Tibial nerve (tissue), 4 donors: ENCODE results near the gene GOLGB1. TPM values are rescaled to one million over a fixed set of nuclear protein-coding genes. Genes with fewer than 3 reads are reported as not detected.

ENCODE experiments used
- DNase-seq, 2 donors: peaks; one replicate each; pipeline ENCODE4 v3.0.0-alpha.2; 2019; ENCODE audit warnings: low spot score in 2 of 2
- H3K27ac ChIP-seq, 4 donors: fragments of 200-600 bp; sonication (generic) in 3 of 4; one replicate each; pipeline ENCODE4 v1.5.1; 2017 to 2019; ENCODE audit warnings: mild to moderate bottlenecking in 1 of 4
- H3K27me3 ChIP-seq, 2 donors: fragments of 200-600 bp; sonication (generic) in 1 of 2; one replicate each; pipeline versions ENCODE4 v1.5.1 to v1.6.0; 2017 to 2019
- H3K36me3 ChIP-seq, 3 donors: fragments of 200-600 bp; sonication (generic); one replicate each; pipeline ENCODE4 v1.5.1; 2018 to 2019
- H3K4me1 ChIP-seq, 4 donors: fragments of 200-600 bp; sonication (generic) in 3 of 4; one replicate each; pipeline ENCODE4 v1.5.1; 2017 to 2019
- H3K4me3 ChIP-seq, 4 donors: fragments of 200-600 bp; sonication (generic) in 3 of 4; one replicate each; pipeline ENCODE4 v1.5.1; 2017 to 2019; ENCODE audit warnings: mild to moderate bottlenecking in 1 of 4, moderate library complexity in 1 of 4
- H3K9me3 ChIP-seq, 4 donors: fragments of 200-600 bp; sonication (generic) in 3 of 4; one replicate each; pipeline ENCODE4 v1.5.1; 2017 to 2019
- CTCF ChIP-seq, 5 experiments: fragments of 200-600 bp in 3 of 5; fragments of 450-650 bp in 2 of 5; sonication (generic) in 3 of 5; IDR thresholded peaks; one replicate each; pipeline ENCODE4 v1.5.1; 2016 to 2019; ENCODE audit warnings: antibody characterized with exemption in 5 of 5, mild to moderate bottlenecking in 3 of 5, moderate library complexity in 2 of 5
- EP300 ChIP-seq, 2 donors: sonication (generic); formaldehyde crosslinking; IDR thresholded peaks; one replicate each; pipeline ENCODE4 v1.6.1; 2017; ENCODE audit warnings: antibody characterized with exemption in 2 of 2, mild to moderate bottlenecking in 1 of 2
- POLR2A ChIP-seq, 2 donors: fragments of 450-650 bp; IDR thresholded peaks; one replicate each; pipeline ENCODE4 v1.6.1; 2017; ENCODE audit warnings: antibody characterized with exemption in 2 of 2, mild to moderate bottlenecking in 2 of 2, moderate library complexity in 2 of 2
- WGBS, 2 donors: methylation state at CpG; one replicate each; pipeline ENCODE4 v1.1.5; 2018; 5-methylcytosine and 5-hydroxymethylcytosine counted together
- total RNA-seq, 4 donors: library from RNA; depleted of rRNA; stranded (reverse); fragments of >200 nt; gene quantifications; one replicate each; pipeline ENCODE4 v1.1.0, GENCODE V29; 2016

The GOLGB1 gene
- total RNA-seq, 4 donors from 2014 or later: 54.0 to 70.6 (median 60.1) TPM

- Histone ChIP-seq H3K9me3 (no peaks in the 10 kb centered on the region), H3K4me3 (no peak overlapping the region), H3K4me1 (no peaks in the 10 kb centered on the region), H3K27me3 (no peaks in the 10 kb centered on the region), H3K27ac (no peak overlapping the region), H3K36me3 (peaks cover 0 to 98% (median 17%) of the 10 kb centered on the region in 3 donors)
- 86 to 92% methylated on average over 5 of the region's 5 CpGs for WGBS, 2 donors
- TF ChIP-seq POLR2A (IDR thresholded peaks at IDR 0.05) (no peak), CTCF (IDR thresholded peaks at IDR 0.05) (no peak), EP300 (IDR thresholded peaks at IDR 0.05) (no peak)
- no peak for DNase-seq
Observed at GRCh38 chr3:121719423-121719822, 30.1 kb downstream of the GOLGB1 start.

DNA sequence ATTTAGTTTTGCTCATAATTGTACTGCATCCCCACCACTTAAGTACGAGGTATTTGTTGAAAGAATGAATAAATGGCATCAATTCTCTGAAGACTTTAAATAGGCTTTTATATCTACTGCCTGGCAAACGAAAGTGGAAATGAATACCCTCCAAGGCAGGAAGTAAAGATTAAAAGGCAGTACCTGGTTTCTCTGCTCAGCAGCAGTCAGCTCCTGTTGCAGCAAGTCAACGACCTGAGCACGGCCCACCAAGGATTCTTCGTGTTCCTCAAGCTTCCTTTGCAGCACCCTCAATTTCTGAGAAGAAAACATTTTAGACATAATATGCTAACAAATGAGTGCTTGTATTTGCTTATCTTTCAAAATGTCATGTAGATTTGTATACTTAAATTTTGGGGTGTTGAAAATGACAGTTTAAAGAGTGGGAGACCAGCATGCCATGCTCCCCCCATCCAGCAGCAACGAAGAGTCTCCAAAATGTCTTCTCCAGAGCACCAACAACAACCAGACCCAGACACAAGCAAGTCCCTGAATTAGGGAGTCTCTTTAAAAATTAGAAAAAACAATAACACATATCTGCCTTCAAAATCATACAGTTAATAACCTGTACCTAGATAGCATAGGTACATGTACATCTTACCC lies 31.2 kb downstream of the GOLGB1 start:
- DNase-seq: no peak
- Histone ChIP-seq H3K9me3 (no peaks in the 10 kb centered on the region), H3K27ac (no peak overlapping the region), H3K36me3 (peaks cover 0 to 98% (median 13%) of the 10 kb centered on the region in 3 donors), H3K27me3 (no peaks in the 10 kb centered on the region), H3K4me3 (no peak overlapping the region), H3K4me1 (no peaks in the 10 kb centered on the region)
- WGBS, 2 donors: 76 to 88% methylated on average over 6 of the region's 6 CpGs
- TF ChIP-seq POLR2A (IDR thresholded peaks at IDR 0.05) (no peak), EP300 (IDR thresholded peaks at IDR 0.05) (no peak), CTCF (IDR thresholded peaks at IDR 0.05) (no peak)

DNA sequence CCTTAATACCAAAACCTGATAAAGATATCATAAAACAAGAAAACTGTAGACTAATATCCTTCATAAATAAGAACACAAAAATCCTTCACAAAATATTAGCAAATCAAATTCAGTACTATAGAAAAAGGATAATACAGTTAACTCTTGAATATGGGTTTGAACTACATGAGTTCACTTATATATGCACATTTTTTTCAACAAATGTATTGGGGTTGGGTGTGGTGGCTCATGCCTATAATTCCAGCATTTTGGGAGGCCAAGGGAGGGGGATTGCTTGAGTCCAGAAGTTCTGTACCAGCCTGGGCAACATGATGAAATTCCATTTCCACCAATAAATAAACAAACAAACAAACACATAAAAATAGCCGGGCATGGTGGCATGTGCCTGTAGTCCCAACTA lies 39.2 kb downstream of the GOLGB1 start:
- H3K4me3 ChIP-seq: no peak overlapping the region
- no peaks in the 10 kb centered on the region for H3K27me3 ChIP-seq
- H3K9me3 ChIP-seq: no peaks in the 10 kb centered on the region
- H3K36me3 ChIP-seq: peaks cover 0 to 83% (median 0%) of the 10 kb centered on the region in 3 donors
- no peak overlapping the region for H3K27ac ChIP-seq
- no peak for DNase-seq
- WGBS, 2 donors: 95 to 100% methylated on average over 1 of the region's 1 CpG
- H3K4me1 ChIP-seq: no peaks in the 10 kb centered on the region
- TF ChIP-seq CTCF (IDR thresholded peaks at IDR 0.05) (no peak), POLR2A (IDR thresholded peaks at IDR 0.05) (no peak), EP300 (IDR thresholded peaks at IDR 0.05) (no peak)

- H3K27me3 ChIP-seq: no peaks in the 10 kb centered on the region
- no peak overlapping the region for H3K4me3 ChIP-seq
- peaks cover 0 to 10% (median 0%) of the 10 kb centered on the region in 4 donors for H3K9me3 ChIP-seq
- H3K27ac ChIP-seq: no peak overlapping the region
- DNase-seq: no peak
- H3K4me1 ChIP-seq: no peaks in the 10 kb centered on the region
- H3K36me3 ChIP-seq: peaks cover 0 to 81% (median 0%) of the 10 kb centered on the region in 3 donors
- no peak for TF ChIP-seq POLR2A (IDR thresholded peaks at IDR 0.05)
- TF ChIP-seq CTCF (IDR thresholded peaks at IDR 0.05): no peak
- TF ChIP-seq EP300 (IDR thresholded peaks at IDR 0.05): no peak
- WGBS, 2 donors: 97 to 99% methylated on average over 2 of the region's 2 CpGs
Observed at GRCh38 chr3:121707531-121708273, 41.8 kb downstream of the GOLGB1 start.

- TF ChIP-seq CTCF (IDR thresholded peaks at IDR 0.05) (no peak), EP300 (IDR thresholded peaks at IDR 0.05) (no peak), POLR2A (IDR thresholded peaks at IDR 0.05) (no peak)
- Histone ChIP-seq H3K27me3 (no peaks in the 10 kb centered on the region), H3K9me3 (peaks cover 0 to 10% (median 0%) of the 10 kb centered on the region in 4 donors), H3K36me3 (peaks cover 0 to 82% (median 0%) of the 10 kb centered on the region in 3 donors), H3K4me1 (no peaks in the 10 kb centered on the region), H3K27ac (no peak overlapping the region), H3K4me3 (no peak overlapping the region)
- 94 to 97% methylated on average over 5 of the region's 5 CpGs for WGBS, 2 donors
- no peak for DNase-seq
Observed at GRCh38 chr3:121705541-121705940, 44.0 kb downstream of the GOLGB1 start.
